HG03439 (cell line): ENCODE data around the gene SNAPC2.

Source experiments
- ATAC-seq: cut with Tn5 transposase; IDR thresholded peaks from one replicate; pipeline ENCODE4 v1.9.1; 2021; ENCODE audit warnings: mild to moderate bottlenecking, moderate library complexity; ENCODE audit not compliant: unreplicated experiment

SNAPC2 gene

DNA sequence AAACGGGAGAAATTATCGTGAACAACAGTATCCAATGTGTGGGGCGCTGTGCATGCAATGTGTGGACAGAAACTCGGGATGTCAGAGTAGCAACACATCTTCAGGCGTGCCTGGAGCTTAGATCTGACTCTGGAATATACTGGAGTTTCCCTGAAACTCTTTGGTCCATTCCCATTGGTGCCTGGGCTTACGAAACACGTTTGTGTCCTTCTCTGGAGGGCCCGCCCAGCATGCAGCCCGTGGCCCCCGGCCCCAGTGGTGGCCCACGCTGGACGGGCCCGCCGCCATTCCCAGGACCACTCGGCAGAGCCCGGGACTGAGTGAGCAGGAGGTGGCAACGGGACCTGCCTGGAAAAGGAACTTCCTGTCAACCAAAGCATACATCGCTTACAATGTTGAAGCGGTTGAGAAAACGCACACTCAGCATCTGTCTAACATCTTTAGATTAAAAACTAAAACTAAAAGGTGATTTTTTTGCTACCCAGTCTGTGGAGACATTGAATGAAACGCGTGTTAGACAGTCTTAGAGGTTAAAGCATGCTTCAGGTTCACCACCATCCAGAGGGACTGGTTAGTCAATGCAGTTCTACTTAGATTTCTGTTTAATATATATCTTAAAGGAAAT lies 42.6 kb downstream of the SNAPC2 start:
- ATAC-seq, result no peak

DNA sequence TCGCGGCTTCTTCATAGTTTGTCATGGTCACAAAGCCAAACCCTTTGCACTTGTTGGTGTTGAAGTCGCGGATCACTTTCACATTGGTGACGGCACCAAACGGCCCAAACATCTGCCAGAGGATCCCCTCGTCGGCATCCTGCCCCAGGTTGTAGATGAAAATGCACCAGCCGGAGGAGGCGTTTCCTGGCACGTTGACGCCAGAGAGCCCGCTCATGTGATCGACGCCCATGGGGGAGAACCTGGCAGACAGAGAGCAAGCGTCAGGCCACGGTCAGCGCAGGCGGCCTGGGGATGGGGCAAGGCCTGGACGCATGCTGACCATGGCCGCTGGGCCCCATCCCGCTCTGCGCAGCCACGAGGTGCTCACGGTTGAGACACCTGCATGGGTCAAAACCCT lies 43.4 kb downstream of the SNAPC2 start:
- no peak for ATAC-seq

GRCh38 chr19:7965259-7965841 lies 45.2 kb downstream of the SNAPC2 start:
- no peak for ATAC-seq

DNA sequence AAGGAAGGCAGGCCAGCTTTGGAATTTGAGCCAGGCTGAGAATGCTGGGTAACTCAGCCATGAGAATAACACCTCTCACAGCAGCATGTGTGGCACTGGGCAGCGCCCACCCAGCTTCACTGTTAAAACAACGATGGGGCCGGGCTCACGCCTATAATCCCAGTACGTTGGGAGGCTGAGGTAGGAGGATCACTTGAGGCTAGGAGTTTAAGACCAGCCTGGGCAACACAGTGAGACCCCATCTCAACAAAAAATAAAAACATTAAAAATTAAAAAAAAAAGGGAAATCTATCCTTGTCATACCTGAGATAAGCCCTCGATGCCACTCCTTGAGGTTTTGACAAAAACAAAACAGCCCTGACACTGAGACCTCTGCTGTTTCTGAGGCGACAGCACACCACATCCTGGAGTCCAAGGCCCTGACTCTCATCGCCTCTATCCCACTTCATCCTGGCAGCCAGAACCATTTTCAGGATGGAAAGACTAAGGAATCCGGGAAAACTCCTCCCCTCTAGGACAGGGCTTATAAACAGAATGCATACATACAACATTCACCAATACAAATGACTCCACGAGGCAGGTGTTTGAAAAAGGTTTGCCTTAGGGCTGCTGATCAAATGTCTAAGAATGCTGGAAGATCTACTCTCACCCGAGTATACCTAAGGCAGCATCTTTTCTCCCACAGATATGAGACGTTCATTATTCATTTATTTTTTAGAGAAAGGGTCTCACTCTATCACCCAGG lies 46.0 kb downstream of the SNAPC2 start:
- ATAC-seq, result no peak

DNA sequence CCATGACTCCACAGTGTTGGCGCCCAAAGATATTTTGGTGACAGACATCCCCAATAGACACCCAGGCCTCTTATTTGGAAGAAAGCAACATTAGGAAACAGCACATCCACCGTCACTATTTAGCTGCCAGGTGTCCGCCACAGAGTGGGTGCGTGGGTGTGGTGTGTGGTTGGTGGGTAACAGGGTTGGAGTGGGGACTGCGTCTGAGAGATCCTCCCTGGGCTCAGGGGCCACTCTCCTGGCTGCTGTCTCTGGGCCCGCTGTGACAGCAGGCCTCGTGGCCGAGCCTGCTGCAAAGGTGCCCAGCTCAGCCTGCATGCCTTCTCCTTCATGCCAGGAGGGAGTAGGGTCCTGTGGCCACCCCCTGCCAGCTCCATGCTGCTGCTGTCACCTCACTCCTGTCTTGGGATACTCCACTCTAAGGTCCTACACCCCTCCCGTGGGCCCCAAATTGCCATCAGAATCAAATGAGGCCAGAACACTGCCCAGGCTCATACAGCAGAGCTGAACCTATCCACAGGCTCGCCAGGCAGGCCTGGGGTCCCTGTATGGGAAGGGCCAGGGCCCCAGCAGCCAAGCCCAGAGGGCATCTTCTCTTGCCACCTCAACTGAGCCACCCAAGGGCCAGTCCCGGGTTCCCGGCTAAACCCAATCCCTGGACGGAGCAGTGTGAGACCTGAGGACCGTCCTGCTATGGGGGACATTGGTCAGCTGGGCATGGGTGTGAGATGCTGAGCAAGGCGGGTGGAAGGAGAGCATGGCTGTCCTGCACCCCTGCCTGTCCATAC lies 48.1 kb downstream of the SNAPC2 start:
- ATAC-seq, result no peak

DNA sequence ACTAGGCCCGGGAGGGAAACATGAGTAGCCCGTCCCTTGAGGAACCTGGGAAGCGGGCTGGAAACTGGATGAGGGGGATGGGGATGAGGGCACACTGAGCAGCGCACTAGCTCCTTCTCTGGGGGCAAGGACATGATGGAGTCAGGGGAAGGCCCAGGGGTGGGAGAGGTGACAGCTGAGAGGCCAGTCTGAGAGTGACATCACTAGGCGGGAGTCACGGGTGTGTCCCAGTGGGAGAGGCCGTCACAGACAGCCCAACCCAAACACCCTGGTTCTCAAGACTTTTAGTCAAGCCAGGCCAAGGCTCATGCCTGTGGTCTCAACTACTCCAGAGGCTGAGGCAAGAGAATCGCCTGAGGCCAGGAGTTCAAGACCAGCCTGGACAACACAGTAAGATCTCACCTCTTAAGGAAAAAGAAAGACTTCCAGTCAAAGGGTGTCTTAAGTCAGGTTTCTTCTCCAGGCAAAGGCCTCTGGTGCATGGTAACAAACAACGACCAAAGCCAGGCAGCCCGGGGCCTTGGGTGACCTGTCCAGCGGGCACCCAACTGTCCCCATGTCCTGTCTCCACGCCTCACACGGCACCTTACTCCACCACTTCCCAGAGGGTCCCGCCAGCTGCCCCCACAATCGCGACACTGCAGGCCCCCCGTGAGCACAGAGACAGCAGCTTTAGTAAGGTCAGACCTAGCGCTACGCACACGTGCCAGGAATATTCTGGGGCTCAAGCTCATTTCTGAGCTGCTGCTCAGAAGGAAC lies 48.8 kb downstream of the SNAPC2 start:
- no peak for ATAC-seq

GRCh38 chr19:7969555-7969939 lies 49.4 kb downstream of the SNAPC2 start:
- ATAC-seq, result no peak

DNA sequence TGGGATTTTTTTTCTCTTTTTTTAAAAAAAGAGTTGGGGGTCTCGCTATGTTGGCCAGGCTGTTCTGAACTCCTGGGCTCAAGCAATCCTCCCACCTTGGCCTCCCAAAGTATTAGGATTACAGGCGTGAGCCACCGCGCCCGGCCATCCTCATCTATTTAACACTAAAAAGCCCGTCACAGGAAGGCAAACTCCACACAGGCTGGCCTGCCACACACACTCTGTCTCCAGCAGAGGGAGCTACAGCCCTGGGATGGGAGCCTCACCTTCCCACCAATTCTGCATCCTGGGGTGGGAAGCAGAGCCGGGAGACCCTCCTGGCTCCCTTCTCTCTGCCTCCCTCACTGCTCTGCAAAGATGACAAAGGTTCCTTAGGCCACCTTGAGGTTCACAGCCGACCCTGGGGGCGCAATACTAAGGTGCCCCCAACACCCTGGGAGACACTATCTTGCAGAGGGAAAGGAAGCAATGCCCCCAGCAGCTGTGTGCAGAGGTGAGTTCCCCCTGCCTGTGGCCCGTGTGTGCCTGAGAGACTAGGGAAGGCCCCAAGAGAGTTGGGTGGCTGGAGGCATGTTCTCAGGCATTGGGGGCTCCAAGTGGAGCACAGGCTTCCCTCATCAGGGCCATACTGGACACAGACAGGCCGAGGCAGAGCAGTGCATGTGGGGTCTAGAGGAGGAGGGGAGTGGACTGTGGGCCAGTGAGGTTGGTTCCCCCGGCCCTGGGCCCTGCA lies 50.7 kb downstream of the SNAPC2 start:
- no peak for ATAC-seq

GRCh38 chr19:7971553-7972520 lies 51.7 kb downstream of the SNAPC2 start:
- no peak for ATAC-seq
